Fibroblast of upper back skin (primary cell): Measurements from ENCODE around the gene FGG.

ENCODE experiments used
- DNase-seq: peaks from one replicate; pipeline ENCODE4 v3.0.0-alpha.2; 2013

FGG gene

DNA sequence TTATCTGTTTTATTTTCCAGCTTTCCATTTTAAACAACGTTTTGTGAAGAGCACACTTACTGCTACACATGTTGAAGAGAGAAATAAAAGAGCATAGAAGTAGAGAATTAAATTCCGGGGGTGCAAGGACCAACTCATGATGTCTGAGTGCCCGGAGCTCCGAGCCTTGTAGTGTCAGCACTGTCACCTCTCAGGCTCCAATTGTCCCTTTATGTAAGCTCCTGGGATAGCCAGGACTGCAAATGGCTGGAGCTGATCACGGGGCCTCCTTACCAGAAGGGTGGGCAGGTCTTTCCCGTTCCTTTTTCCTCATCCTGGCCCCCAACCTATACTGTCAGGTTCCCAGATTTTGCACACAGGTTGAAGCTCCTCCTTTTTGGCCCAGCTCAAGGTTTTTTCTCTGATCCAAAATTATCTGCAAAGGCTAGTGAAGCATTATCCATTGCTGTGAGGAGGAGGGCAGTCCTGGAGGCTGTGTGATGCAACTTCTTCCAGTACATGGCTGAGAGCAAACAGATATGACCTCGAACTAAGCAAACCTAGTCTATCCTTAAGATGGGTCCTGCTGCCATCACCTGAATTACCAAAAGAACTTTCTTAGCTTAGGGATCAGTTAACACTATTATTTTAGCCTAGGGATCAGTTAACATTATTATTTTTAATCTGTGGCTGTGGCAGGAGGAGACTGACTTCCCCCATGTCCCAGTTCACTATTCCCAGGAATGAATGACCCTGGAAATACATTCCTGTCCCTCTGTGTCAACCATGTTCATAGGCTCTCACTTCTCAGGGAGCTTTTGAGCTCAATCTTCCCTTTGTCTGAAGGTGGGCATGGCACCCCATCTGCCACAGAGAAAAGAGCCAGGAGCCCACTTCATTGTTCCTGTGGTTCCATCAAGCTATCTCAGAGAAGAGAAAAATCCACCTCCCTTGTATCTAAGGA, at the start of gene FGG:
Gene FGG, minus strand, starts transcription at position 185 of the 943 bp plus-strand sequence. Its CDS starts 47 bp downstream, at position 138.
- no peak for DNase-seq

DNA sequence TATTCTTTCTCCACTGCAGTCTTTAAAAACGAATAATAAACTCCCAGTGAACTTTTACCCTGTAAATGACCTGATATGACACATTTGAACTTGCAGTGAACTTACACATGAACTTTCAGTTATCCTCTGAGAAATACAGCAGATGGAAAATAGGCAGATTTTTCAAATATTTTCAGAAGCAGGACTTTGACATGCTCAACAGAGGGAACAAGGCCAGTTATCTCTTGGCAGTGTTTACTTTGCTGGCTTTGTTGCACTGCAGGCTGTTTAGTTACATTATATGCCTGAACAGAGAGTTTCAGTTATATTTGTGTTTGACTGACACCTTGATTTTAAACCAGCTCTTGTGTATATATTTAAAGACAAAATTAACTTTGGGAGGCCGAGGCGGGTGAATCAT, 47.6 kb upstream of the FGG start:
- no peak for DNase-seq

GRCh38 chr4:154658680-154659405, 46.4 kb upstream of the FGG start:
- DNase-seq, result no peak

DNA sequence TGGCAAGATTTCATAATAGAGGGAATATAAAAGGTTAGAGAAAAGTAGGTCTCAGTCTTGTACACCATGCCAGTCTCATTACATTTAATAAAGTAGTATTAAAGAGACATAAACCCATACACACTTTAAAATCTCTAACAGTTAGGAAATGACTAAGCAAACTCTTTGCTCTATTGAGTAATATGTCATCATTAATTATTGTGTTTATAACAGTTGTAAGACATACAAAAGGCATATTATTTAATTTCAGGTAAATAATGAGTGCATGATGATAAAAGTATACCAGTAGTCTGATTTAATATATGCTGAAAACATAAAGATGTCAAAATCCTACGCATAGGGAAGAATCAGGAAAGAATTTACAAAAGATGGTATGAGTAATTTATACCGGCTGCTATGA, 31.0 kb upstream of the FGG start:
- no peak for DNase-seq

DNA sequence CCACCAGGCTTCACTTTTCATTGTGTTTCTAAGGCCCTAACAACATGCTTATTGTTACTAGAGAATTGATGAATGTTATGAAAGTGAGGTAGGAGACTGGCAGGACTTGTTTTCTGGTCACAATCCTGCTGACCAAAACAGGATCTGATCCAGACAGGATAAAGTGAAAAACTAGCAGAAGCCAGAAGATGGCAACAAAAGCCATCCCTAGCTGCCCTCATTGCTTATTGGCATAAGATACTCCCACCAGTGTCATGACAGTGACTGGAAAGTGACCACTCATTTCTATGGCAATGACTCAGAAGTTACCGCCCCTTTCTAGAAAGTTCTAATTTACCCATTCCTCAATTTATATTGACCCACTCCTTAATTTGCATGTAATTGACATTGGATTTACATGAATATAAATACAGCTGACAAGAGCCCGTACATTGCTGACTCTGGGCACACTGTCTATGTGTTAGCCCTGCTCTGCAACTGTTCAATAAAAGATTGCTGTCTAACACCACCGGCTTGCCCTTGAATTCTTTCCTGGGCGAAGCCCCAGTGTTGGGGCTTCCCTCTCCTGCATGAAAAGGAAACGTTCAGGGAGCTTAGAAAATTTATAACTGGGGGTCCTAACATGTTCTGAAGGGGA, 30.0 kb upstream of the FGG start:
- no peak for DNase-seq

DNA sequence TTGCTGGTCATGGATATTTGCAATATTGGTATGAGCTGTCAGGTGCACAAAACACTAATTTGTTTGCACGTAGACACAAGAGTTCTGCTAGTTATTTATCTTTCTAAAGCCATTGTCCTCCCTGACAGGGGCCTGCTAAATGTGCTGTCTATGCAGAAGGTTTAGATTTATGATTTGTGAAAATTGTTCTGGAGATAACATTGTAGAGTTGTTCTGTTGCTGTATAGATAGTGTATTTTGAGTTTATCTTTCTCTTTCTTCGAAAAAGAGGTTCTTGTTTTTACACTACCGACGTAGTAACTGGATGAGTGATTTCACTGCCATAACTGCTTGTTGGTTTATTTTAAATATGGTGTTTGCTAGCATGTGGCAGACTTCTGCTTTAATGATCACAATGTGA, 28.5 kb upstream of the FGG start:
- DNase-seq, result no peak

DNA sequence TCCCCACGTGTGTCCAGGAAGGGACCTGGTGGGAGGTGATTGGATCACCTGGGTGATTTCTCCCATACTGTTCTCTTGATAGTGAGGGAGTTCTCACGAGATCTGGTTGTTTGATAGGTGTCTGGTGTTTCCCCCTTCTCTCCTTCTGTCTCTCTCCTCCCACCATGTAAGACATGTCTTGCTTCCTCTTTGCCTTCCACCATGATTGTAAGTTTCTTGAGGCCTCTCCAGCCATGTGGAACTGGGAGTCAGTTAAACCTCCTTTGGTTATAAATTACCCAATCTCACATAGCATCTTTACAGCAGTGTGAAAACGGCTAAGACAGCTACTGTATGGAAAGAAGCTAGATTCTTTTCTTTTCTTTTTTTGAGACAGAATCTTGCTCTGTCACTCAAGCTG, 21.6 kb upstream of the FGG start:
- no peak for DNase-seq

DNA sequence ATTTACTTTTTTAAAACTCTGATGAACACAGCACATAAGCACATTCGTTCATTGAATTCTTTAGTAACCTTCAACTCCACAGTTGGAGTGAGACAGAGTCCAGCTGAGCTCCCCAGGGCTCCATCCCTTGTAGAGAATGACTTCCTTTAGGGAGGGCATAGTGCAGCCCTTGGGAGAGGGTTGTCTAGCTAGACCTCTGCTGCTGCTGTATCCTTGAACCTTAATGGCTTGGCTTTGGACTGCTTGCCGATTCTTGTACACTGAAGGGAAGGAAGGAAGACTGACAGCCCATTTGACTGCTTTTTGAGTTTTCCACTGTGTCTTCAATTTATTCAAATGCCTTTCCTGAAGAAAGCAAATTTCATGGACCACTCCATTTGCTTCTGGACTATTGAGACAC, 19.4 kb upstream of the FGG start:
- no peak for DNase-seq

DNA sequence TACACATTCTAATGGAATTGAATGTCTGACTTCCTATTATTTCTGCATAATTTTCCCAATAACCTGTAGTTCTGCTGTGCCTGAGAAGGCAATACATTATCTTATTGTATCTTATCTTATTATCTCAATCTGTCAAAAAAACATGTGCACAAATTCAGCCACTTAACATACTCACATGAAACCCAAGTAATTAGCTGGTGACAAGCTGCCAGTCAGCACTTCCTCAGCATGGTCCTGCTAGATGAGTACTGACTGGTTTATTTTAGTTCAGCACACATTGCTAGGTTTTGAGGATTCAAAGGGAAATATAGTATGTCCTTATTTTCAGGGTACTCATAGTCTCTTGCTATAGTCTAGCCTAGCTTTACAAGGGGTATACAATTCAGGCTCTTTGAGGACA, 17.9 kb upstream of the FGG start:
- DNase-seq, result no peak

- DNase-seq, result peak; percentile 49
Measured at GRCh38 chr4:154626793-154627484, 14.5 kb upstream of the FGG start.

GRCh38 chr4:154625971-154626370, 13.5 kb upstream of the FGG start:
- DNase-seq, result no peak

GRCh38 chr4:154623995-154624394, 11.5 kb upstream of the FGG start:
- DNase-seq, result no peak

- no peak for DNase-seq
Measured at GRCh38 chr4:154623436-154623835, 11.0 kb upstream of the FGG start.

DNA sequence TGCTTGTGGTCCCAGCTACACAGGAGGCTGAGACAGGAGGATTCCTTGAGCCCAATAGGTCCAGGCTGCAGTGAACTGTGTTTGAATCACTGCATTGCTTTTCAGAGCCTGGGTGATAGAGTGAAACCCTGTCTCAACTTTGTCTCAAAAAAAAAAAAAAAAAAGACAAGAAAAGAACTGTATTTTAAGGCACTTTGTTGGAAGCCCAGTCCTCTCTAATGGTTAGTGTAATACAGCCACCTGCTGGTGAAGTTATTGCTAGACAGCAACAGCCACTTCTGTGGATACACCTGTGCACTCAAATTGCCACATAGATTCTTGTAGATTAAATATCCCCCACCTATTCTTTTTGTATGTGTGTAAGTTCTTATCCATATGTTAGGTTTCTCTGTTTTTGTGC, 10.1 kb upstream of the FGG start:
- DNase-seq, result peak; percentile 41

- DNase-seq, result no peak
Measured at GRCh38 chr4:154620111-154620510, 7.7 kb upstream of the FGG start.

- peak; percentile 29 for DNase-seq
Measured at GRCh38 chr4:154618708-154619315, 6.4 kb upstream of the FGG start.

DNA sequence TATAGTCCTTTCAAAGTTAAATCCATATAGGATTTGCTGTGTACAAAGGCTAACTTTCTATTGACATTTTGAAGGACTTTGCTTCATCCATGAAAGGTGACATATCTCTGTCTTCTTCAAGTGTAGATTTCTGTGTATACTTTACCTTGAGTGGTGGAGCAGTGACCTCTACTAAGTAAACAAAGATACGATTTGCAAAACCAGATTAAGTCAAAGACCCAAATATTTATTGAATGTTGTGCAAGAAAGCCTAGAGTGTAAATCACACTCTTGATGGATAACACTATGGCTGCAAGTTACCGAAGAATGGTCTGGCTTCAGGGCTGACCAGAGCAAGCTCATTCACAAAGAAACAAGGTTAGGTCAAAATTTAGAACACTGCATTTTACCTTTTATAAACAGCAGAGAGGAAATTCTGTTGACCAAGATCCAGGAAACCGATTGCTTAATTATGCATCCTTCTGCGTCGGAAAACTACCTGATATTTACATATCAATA, 5.4 kb upstream of the FGG start:
- DNase-seq, result no peak

GRCh38 chr4:154616731-154617130, 4.3 kb upstream of the FGG start:
- no peak for DNase-seq

DNA sequence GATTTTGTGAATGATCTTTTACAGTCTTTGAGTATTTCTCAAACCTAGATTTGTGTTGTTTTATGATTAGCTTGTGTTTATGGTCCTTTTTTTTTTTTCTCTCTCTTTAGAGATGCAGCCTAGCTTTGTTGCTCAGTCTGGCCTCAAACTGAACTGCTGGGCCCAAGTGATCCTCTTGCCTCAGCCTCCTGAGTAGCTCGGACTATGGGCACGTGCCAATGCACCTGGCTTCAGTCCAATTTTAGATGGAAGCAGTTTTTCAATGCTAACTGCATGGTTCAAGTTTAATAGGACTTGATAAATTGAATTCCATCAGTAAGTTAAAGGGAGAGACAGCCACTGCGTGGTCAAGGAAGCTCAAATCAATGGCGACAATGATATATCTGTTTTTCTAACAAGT, 3.8 kb upstream of the FGG start:
- DNase-seq, result no peak

DNA sequence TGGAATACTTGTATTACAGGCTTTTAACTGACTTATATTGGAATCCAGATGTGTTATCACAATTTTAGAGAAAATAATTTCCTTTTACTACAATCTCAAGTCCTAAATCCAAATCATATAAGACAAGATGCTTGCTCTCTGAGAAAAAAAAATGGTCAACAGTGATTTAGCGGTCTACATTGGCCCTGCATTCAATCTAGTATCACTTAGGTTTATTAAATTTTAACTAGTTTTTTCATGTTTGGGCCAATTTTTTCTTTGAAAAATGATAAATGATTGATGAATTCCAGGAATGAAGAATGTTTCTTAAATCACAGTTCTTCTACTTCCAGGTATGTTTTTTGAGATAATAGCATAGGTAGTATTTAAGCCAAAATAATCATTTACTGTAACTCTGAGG, 2.8 kb upstream of the FGG start:
- no peak for DNase-seq

- DNase-seq, result no peak
Measured at GRCh38 chr4:154614306-154614705, 1.9 kb upstream of the FGG start.

GRCh38 chr4:154611833-154612232, 623 bp downstream of the FGG start:
- no peak for DNase-seq
